Testis (tissue), 2 donors: ENCODE results near the gene COASY.
"Not testable (repeated sequence)": the region's sequence is repeated elsewhere in the genome, so short reads cannot be mapped to it uniquely, and the experiment has no call there.

Source experiments
- CTCF ChIP-seq, 3 experiments: fragments of 450-650 bp in 2 of 3; fragments of 200-600 bp in 1 of 3; sonication (generic) in 1 of 3; IDR thresholded peaks; one replicate each; pipeline ENCODE4 v1.5.1; 2016 to 2019; ENCODE audit warnings: antibody characterized with exemption in 3 of 3, mild to moderate bottlenecking in 2 of 3, moderate library complexity in 1 of 3
- POLR2A ChIP-seq: fragments of 450-650 bp; IDR thresholded peaks from one replicate; pipeline ENCODE4 v1.6.1; 2017; ENCODE audit warnings: antibody characterized with exemption, mild to moderate bottlenecking, moderate library complexity

GRCh38 chr17:42609814-42610801 is 48.2 kb downstream of the COASY start:
- not testable (repeated sequence) for TF ChIP-seq CTCF (IDR thresholded peaks at IDR 0.05); POLR2A
